ENCODE results near the gene CDC40. TPM values are rescaled to one million over a fixed set of nuclear protein-coding genes. Genes with fewer than 3 reads are reported as not detected.

The CDC40 gene
- total RNA-seq, 1 donor from 2014 or later, result 37.3 TPM

DNA sequence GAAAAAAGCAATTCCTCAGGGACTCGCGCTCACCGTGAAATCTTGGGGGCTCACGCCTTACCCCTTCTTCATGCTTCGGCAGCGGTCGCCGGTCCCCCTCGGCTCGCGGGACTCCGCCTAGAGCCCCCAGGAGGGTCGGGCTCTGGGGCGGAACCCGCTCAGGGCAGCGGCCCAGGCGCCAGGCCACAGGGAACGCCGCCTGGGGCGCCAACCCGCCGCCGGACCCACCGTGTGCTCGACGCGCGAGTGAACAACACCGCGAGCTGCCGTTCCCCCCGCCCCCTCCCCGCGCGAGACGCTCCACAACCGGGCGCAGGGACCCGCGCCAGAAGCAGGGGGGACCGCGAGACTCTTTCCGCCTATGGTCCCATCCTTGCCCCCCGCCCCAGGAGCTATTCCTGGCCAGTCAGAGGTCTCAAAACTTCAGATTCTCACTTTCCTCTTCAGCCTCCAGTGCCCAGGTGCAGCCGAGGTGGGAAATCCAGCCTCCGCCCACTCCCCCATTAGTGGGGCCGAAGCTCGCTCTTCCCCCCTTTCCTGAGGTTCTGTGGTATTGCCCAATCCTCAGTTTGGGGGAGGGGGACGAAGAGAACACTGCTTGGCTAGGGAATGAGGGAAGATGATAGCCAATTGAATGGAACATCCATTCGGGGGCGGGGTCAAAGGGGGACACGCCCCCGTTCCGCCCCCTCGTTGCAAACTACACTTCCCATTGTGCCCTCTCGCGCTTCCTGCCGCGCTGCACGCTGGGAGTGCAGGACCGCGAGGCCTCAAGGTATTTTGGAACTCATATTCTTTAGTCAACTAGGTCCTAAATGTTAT lies 610 bp upstream of the CDC40 start, which contains the start of gene WASF1:
WASF1 (minus strand) TSS at position 265 of the 822 bp plus-strand sequence. CDS start 52,069 bp downstream, outside the sequence.
- intact Hi-C loops (cut with micrococcal nuclease), result loop anchor here (1.0 to 5.0 kb wide), 10 partner anchors 27 to 1084 kb away; partner anchors contain the start of genes AK9, AMD1, CD164 and CDK19
- DNase-seq (peak; percentile 92), ATAC-seq (ENCODE audit: low read depth) (peak; percentile 80)
- Mint-ChIP-seq H3K4me3 (no peak within 1 kb of the TSS), H3K36me3 (ENCODE audit: low read depth) (peaks cover 2% of the 10 kb centered on the region), H3K27ac (peak within 1 kb of the TSS; percentile 86), H3K4me1 (peaks cover 7% of the 10 kb centered on the region), H3K9me3 (no peaks in the 10 kb centered on the region), H3K27me3 (no peaks in the 10 kb centered on the region)
- CTCF ChIA-PET, result interaction anchor here (0.6 to 4.8 kb wide), 9 partner anchors 9 to 210 kb away, joined by 3 to 45 read pairs (median 5); no protein-coding TSS in a partner anchor
- POLR2A ChIA-PET, result interaction anchor here (0.7 to 4.6 kb wide), 12 partner anchors 10 to 1085 kb away, joined by 3 to 86 read pairs (median 4); partner anchors contain the start of genes CD164, GTF3C6, SESN1 and SMPD2
- TF ChIP-seq, protein P1, sequence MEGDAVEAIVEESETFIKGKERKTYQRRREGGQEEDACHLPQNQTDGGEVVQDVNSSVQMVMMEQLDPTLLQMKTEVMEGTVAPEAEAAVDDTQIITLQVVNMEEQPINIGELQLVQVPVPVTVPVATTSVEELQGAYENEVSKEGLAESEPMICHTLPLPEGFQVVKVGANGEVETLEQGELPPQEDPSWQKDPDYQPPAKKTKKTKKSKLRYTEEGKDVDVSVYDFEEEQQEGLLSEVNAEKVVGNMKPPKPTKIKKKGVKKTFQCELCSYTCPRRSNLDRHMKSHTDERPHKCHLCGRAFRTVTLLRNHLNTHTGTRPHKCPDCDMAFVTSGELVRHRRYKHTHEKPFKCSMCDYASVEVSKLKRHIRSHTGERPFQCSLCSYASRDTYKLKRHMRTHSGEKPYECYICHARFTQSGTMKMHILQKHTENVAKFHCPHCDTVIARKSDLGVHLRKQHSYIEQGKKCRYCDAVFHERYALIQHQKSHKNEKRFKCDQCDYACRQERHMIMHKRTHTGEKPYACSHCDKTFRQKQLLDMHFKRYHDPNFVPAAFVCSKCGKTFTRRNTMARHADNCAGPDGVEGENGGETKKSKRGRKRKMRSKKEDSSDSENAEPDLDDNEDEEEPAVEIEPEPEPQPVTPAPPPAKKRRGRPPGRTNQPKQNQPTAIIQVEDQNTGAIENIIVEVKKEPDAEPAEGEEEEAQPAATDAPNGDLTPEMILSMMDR (IDR thresholded peaks at IDR 0.05), result no peak

- intact Hi-C loops (cut with micrococcal nuclease), result loop anchor here (2.0 kb wide), 1 partner anchor 693 kb away; the partner anchor contains the start of gene AMD1
- no peaks in the 10 kb centered on the region for H3K27me3 Mint-ChIP-seq
- ATAC-seq (ENCODE audit: low read depth), result no peak
Measured at GRCh38 chr6:110181131-110182030, 1.2 kb downstream of the CDC40 start.

DNA sequence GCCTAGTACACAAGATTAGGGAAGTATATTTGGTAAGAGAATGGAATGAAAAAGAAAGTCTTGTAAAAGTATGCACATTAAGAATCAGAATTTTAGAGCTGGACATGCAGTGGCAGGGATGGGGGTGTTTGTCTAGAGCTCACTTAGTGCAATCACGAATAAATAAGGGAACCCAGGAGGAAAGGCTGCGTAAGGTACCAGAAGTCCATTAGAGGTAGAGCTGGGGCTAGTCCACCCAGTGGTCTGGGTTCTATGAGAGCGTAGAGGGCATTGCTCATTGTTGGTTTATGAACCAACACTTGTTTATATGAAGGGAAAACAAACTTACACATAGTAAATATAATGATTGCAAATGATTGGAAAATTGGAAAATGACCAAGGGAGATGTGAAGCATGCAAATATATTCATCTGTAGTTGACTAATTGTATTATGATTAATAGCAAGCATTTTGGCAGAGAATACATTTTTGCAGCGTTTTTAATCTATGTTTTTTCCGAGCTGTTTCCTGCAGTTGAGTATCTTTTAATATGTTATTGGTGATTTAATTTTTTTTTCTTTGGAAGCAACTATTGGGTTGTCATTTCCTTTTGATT lies 3.2 kb downstream of the CDC40 start:
- Mint-ChIP-seq H3K4me3 (no peak overlapping the region), H3K9me3 (no peaks in the 10 kb centered on the region), H3K4me1 (peaks cover 37% of the 10 kb centered on the region), H3K27ac (no peak overlapping the region), H3K36me3 (ENCODE audit: low read depth) (peaks cover 18% of the 10 kb centered on the region), H3K27me3 (no peaks in the 10 kb centered on the region)
- TF ChIP-seq, protein P1 (IDR thresholded peaks at IDR 0.05), result no peak
- DNase-seq (no peak), ATAC-seq (ENCODE audit: low read depth) (no peak)
- intact Hi-C loops (cut with micrococcal nuclease), result no loop called here
- CTCF ChIA-PET, result no interaction called here
- POLR2A ChIA-PET, result interaction anchor here (0.6 kb wide), 1 partner anchor 33 kb away, joined by 3 read pairs; no protein-coding TSS in a partner anchor

More at GRCh38 chr6:110181131-110182030, 1.2 kb downstream of the CDC40 start:
- Mint-ChIP-seq H3K27ac (no peak overlapping the region), H3K4me3 (no peak overlapping the region), H3K4me1 (peaks cover 20% of the 10 kb centered on the region), H3K36me3 (ENCODE audit: low read depth) (peaks cover 14% of the 10 kb centered on the region), H3K9me3 (no peaks in the 10 kb centered on the region)
- ChIA-PET CTCF (interaction anchor here (1.0 to 4.8 kb wide), 4 partner anchors 24 to 209 kb away, joined by 3 to 45 read pairs (median 5); no protein-coding TSS in a partner anchor), POLR2A (interaction anchor here (1.3 to 4.6 kb wide), 3 partner anchors 18 to 741 kb away, joined by 3 to 86 read pairs (median 9); partner anchors contain the start of gene SMPD2)
- TF ChIP-seq, protein P1 (IDR thresholded peaks at IDR 0.05), result no peak
- no peak for DNase-seq

DNA sequence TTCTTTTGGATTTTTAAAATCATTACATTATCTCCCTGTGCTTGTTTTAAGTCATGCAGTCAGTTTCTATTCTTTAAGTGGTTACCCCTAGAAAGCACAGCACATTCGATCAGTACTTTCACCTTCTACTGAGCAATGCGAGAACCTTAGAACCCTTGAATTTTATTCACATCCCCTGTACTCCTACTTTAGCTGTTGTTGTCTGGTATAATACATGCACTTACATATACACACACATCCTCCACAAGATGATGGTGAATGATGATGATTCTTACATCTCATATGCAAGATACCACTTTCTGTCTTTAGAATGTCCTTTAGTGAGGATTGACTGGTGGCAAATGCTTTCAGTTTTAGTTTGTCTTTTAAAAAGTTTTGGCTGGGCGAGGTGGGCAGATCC lies 5.7 kb downstream of the CDC40 start:
- intact Hi-C loops (cut with micrococcal nuclease), result no loop called here
- Mint-ChIP-seq H3K27me3 (no peaks in the 10 kb centered on the region), H3K36me3 (ENCODE audit: low read depth) (peaks cover 18% of the 10 kb centered on the region), H3K4me1 (peaks cover 41% of the 10 kb centered on the region), H3K9me3 (no peaks in the 10 kb centered on the region), H3K4me3 (peak overlapping the region; percentile 61), H3K27ac (peak overlapping the region; percentile 4)
- TF ChIP-seq, protein P1 (IDR thresholded peaks at IDR 0.05), result no peak
- no peak for ATAC-seq (ENCODE audit: low read depth)
- POLR2A ChIA-PET, result interaction anchor here (0.6 kb wide), 1 partner anchor 492 kb away, joined by 5 read pairs; no protein-coding TSS in a partner anchor
- DNase-seq, result no peak
- CTCF ChIA-PET, result interaction anchor here (1.0 kb wide), 1 partner anchor 146 kb away, joined by 4 read pairs; no protein-coding TSS in a partner anchor
